Ascending aorta (tissue), 2 donors: Measurements from ENCODE around the gene PSMB7. TPM values are rescaled to one million over a fixed set of nuclear protein-coding genes. Genes with fewer than 3 reads are reported as not detected.
A peak's percentile ranks its signal among the peaks of the same experiment; 100 is the strongest.

Experiments
- DNase-seq, 2 donors: peaks; one replicate each; pipeline ENCODE4 v3.0.0-alpha.2; 2019; ENCODE audit warnings: low spot score in 2 of 2
- H3K27ac ChIP-seq, 2 donors: fragments of 200-600 bp; sonication (generic); one replicate each; pipeline ENCODE4 v1.5.1; 2016 to 2017; ENCODE audit warnings: mild to moderate bottlenecking in 1 of 2
- H3K27me3 ChIP-seq: fragments of 200-600 bp; sonication (generic); one replicate; pipeline ENCODE4 v1.5.1; 2017
- H3K36me3 ChIP-seq, 2 donors: fragments of 200-600 bp; sonication (generic); one replicate each; pipeline ENCODE4 v1.5.1; 2016
- H3K4me1 ChIP-seq, 2 donors: fragments of 200-600 bp; sonication (generic); one replicate each; pipeline ENCODE4 v1.5.1; 2016 to 2017; ENCODE audit warnings: mild to moderate bottlenecking in 1 of 2
- H3K4me3 ChIP-seq, 2 donors: fragments of 200-600 bp; sonication (generic); one replicate each; pipeline ENCODE4 v1.5.1; 2016 to 2017; ENCODE audit warnings: mild to moderate bottlenecking in 1 of 2
- H3K9me3 ChIP-seq, 2 donors: fragments of 200-600 bp; sonication (generic); one replicate each; pipeline ENCODE4 v1.5.1; 2016
- intact Hi-C: fragments of 100-400 bp; cut with DNase I; formaldehyde crosslinking; loops from one replicate; pipeline ENCODE4 v1.15.1; 2023
- total RNA-seq: library from RNA; depleted of rRNA; stranded (reverse); fragments of >200 nt; gene quantifications from one replicate; pipeline ENCODE4 v1.1.0, GENCODE V29; 2016
- TF ChIP-seq, protein P1 (sequence below), 3 experiments: fragments of 200-600 bp in 2 of 3; fragments of 450-650 bp in 1 of 3; sonication (generic) in 2 of 3; IDR thresholded peaks; one replicate each; pipeline ENCODE4 v1.5.1; 2016 to 2019; ENCODE audit warnings: antibody characterized with exemption in 3 of 3, mild to moderate bottlenecking in 1 of 3, moderate library complexity in 1 of 3

Gene PSMB7
- total RNA-seq, 1 donor from 2014 or later, result 21.1 TPM

- Histone ChIP-seq H3K27me3 (no peaks in the 10 kb centered on the region), H3K36me3 (peaks cover 37% of the 10 kb centered on the region in 2 donors), H3K9me3 (no peaks in the 10 kb centered on the region), H3K4me1 (peaks cover 4 to 10% of the 10 kb centered on the region in 2 donors), H3K4me3 (peak overlapping the region; percentile 78 to 93), H3K27ac (peak overlapping the region in 1 of 2 donors; percentile 44)
- TF ChIP-seq, protein P1, sequence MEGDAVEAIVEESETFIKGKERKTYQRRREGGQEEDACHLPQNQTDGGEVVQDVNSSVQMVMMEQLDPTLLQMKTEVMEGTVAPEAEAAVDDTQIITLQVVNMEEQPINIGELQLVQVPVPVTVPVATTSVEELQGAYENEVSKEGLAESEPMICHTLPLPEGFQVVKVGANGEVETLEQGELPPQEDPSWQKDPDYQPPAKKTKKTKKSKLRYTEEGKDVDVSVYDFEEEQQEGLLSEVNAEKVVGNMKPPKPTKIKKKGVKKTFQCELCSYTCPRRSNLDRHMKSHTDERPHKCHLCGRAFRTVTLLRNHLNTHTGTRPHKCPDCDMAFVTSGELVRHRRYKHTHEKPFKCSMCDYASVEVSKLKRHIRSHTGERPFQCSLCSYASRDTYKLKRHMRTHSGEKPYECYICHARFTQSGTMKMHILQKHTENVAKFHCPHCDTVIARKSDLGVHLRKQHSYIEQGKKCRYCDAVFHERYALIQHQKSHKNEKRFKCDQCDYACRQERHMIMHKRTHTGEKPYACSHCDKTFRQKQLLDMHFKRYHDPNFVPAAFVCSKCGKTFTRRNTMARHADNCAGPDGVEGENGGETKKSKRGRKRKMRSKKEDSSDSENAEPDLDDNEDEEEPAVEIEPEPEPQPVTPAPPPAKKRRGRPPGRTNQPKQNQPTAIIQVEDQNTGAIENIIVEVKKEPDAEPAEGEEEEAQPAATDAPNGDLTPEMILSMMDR (IDR thresholded peaks at IDR 0.05), result no peak
- intact Hi-C loops, result loop anchor here (5.0 to 10.0 kb wide), 4 partner anchors 130 to 530 kb away; partner anchors contain the start of genes ARPC5L, GOLGA1 and RPL35
- no peak for DNase-seq
Measured at GRCh38 chr9:124414612-124415011, 630 bp downstream of the PSMB7 start.

DNA sequence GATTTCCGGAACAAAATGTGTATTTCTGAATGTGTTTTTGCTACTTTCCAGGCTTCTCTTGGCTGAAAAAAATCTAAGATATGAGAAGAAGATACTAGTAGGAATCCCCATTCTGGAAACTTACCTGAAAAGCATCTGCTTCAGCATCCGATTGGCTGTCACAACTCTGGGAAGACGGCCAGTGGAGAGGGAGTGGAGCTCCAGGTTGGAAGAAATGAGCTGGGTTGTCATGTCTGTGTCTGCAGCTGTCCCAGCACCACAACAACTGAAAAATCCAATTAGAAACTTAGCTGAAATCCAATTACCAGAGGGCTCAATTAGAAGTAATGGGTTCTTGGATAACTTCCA lies 3.0 kb downstream of the PSMB7 start:
- H3K27ac ChIP-seq, result no peak overlapping the region
- TF ChIP-seq, protein P1 (IDR thresholded peaks at IDR 0.05), result no peak
- no peaks in the 10 kb centered on the region for H3K9me3 ChIP-seq
- H3K4me3 ChIP-seq, result no peak overlapping the region
- H3K4me1 ChIP-seq, result peaks cover 4 to 10% of the 10 kb centered on the region in 2 donors
- peaks cover 47 to 59% of the 10 kb centered on the region in 2 donors for H3K36me3 ChIP-seq
- H3K27me3 ChIP-seq, result no peaks in the 10 kb centered on the region
- DNase-seq, result no peak
- intact Hi-C loops, result loop anchor here (10.0 kb wide), 3 partner anchors 127 to 533 kb away; partner anchors contain the start of gene GOLGA1

DNA sequence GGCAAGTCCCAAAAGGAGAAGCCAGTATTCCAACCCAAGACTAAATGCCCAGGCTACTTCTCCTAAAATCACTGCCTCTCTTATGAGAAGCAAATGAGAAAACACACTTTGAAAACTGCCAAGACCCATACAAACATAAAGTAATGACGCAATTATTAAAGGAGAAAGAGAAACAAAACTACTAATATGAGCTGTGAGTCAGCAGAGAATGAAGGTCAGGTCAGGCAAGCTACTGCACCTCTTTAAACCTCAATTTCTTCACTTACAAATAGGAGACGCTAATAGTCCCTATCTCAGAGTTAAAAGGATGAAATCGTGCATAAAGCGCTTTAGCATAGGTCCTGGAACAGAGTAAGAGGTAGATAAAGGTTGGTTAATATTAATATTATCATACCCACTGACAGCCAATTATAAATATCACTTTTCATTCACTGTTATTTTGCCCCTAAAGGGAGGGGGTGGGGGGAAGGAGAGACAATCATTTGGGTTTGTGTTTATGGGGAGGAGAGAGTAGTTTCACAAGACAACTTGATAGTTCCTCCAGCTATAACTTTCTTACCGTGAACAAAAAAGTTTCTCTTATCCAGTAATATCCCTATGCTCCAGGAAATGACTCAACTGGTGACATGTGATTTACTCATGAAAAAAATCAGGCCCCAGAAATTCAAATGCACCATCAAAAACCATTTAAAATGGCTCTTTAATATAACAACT lies 3.6 kb downstream of the PSMB7 start:
- no peaks in the 10 kb centered on the region for H3K27me3 ChIP-seq
- peaks cover 4 to 10% of the 10 kb centered on the region in 2 donors for H3K4me1 ChIP-seq
- intact Hi-C loops, result loop anchor here (10.0 kb wide), 3 partner anchors 127 to 533 kb away; partner anchors contain the start of gene GOLGA1
- TF ChIP-seq, protein P1 (IDR thresholded peaks at IDR 0.05), result no peak
- H3K9me3 ChIP-seq, result no peaks in the 10 kb centered on the region
- H3K4me3 ChIP-seq, result no peak overlapping the region
- H3K27ac ChIP-seq, result no peak overlapping the region
- peaks cover 47 to 64% of the 10 kb centered on the region in 2 donors for H3K36me3 ChIP-seq
- DNase-seq, result no peak

DNA sequence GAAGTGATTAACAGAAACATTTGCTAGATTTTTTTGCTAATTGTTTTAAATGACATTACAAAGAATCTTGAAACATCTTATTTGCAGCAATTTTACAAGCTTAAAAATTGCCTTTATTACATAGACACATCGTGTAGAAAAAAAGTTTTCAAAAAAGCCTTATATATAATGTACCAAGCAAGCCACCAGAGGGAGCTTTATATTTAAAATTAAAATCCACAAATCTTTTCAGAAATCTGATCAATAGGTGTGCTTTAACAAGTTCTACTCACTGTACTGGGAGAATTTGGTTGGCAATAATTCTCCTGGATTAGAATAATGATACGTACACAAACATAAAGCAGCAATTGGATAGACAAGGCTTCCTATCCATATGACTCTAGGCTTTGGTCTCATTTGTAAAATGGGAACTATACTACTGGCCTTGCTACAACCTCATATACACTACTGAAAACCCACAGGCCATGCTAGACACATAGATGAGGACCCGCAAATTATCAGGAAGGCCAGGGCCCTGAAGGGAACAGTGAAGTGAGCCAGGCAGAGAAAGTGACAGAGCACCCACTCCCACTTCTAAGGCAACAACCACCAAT lies 4.8 kb downstream of the PSMB7 start:
- DNase-seq, result no peak
- H3K9me3 ChIP-seq, result no peaks in the 10 kb centered on the region
- H3K27me3 ChIP-seq, result no peaks in the 10 kb centered on the region
- H3K4me3 ChIP-seq, result no peak overlapping the region
- peaks cover 4 to 10% of the 10 kb centered on the region in 2 donors for H3K4me1 ChIP-seq
- intact Hi-C loops, result loop anchor here (10.0 kb wide), 3 partner anchors 126 to 534 kb away; partner anchors contain the start of gene GOLGA1
- TF ChIP-seq, protein P1 (IDR thresholded peaks at IDR 0.05), result no peak
- H3K27ac ChIP-seq, result no peak overlapping the region
- peaks cover 56 to 77% of the 10 kb centered on the region in 2 donors for H3K36me3 ChIP-seq

DNA sequence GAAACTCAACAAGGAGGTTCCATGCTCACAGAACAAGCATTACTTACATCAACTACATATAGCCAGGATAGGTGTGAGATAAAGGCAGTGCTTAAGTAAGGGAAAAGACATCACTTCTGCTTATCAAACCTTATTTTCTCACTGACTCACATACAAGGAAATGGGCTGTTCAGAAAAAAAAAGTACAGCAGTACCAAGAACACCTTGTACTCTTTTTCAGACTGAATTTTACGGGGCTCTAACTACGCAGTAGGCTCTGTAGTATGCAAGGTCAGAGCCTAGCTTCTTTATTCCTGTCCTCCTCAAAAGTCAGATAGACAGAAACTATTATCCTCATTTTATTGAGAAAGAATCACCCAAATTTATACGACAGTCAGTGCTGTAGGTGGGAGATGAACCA lies 5.8 kb downstream of the PSMB7 start:
- DNase-seq, result no peak
- Histone ChIP-seq H3K36me3 (peaks cover 65 to 87% of the 10 kb centered on the region in 2 donors), H3K27me3 (no peaks in the 10 kb centered on the region), H3K4me1 (peaks cover 4 to 6% of the 10 kb centered on the region in 2 donors), H3K4me3 (no peak overlapping the region), H3K27ac (no peak overlapping the region), H3K9me3 (no peaks in the 10 kb centered on the region)
- TF ChIP-seq, protein P1 (IDR thresholded peaks at IDR 0.05), result no peak
- intact Hi-C loops, result no loop called here
